AG04450 (cell line): ENCODE results near the gene RETREG2. TPM values are rescaled to one million over a fixed set of nuclear protein-coding genes. Genes with fewer than 3 reads are reported as not detected.

Experiments used
- CTCF ChIA-PET: fragments of 300-600, 350-600 bp; formaldehyde crosslinking; extraction: SDS; loops from one replicate; lab custom pipeline; 2022; ENCODE audit warnings: antibody characterized with exemption, inconsistent platforms; lab: Charles Lee
- POLR2A ChIA-PET: fragments of 350-600 bp; formaldehyde crosslinking; extraction: SDS; loops from one replicate; lab custom pipeline; 2021; ENCODE audit warnings: antibody characterized with exemption, inconsistent platforms; lab: Yijun Ruan, JAX
- DNase-seq: peaks from one replicate; pipeline ENCODE4 v3.0.0-alpha.2; 2011; ENCODE audit warnings: low read depth, low spot score
- H3K27ac ChIP-seq: one replicate; pipeline ENCODE4 v1.5.1; 2012; ENCODE audit warnings: low read depth, low read length, control low read depth
- H3K27me3 ChIP-seq: one replicate; pipeline ENCODE4 v1.6.0; 2012; ENCODE audit warnings: low read length; ENCODE audit not compliant: control insufficient read depth, insufficient read depth
- H3K4me3 ChIP-seq: 2 replicates; pipeline ENCODE4 v1.5.1; 2011; ENCODE audit warnings: mild to moderate bottlenecking, low read depth, low read length, control low read depth
- H3K9me3 ChIP-seq: 2 replicates; pipeline ENCODE4 v1.5.1; 2012; ENCODE audit warnings: low read length; ENCODE audit not compliant: control insufficient read depth, insufficient read depth
- polyA plus RNA-seq: library from polyadenylated mRNA; depleted of rRNA; stranded (reverse); fragments of >200 nt; gene quantifications from 2 replicates; pipeline ENCODE4 v1.2.3, GENCODE V29; 2011
- TF ChIP-seq, protein P1 (sequence below): IDR thresholded peaks from 2 replicates; pipeline ENCODE4 v1.5.1; 2011; ENCODE audit warnings: low read depth, low read length, control low read depth, inconsistent platforms

RETREG2 gene
- polyA plus RNA-seq, 1 experiment = 71.7 TPM

- Histone ChIP-seq H3K27me3 (no peaks in the 10 kb centered on the region), H3K9me3 (no peaks in the 10 kb centered on the region; the same call in 1 of the 2 replicates), H3K4me3 (peak within 1 kb of the TSS; percentile 89), H3K27ac (peak within 1 kb of the TSS; percentile 90)
- DNase-seq = peak; percentile 82
- TF ChIP-seq, protein P1, sequence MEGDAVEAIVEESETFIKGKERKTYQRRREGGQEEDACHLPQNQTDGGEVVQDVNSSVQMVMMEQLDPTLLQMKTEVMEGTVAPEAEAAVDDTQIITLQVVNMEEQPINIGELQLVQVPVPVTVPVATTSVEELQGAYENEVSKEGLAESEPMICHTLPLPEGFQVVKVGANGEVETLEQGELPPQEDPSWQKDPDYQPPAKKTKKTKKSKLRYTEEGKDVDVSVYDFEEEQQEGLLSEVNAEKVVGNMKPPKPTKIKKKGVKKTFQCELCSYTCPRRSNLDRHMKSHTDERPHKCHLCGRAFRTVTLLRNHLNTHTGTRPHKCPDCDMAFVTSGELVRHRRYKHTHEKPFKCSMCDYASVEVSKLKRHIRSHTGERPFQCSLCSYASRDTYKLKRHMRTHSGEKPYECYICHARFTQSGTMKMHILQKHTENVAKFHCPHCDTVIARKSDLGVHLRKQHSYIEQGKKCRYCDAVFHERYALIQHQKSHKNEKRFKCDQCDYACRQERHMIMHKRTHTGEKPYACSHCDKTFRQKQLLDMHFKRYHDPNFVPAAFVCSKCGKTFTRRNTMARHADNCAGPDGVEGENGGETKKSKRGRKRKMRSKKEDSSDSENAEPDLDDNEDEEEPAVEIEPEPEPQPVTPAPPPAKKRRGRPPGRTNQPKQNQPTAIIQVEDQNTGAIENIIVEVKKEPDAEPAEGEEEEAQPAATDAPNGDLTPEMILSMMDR = peak; percentile 98
- ChIA-PET POLR2A (no interaction called here), CTCF (interaction anchor here (0.8 to 13.1 kb wide), 38 partner anchors 9 to 370 kb away, joined by 3 to 250 read pairs (median 4); partner anchors contain the start of genes ANKZF1, ATG9A, CNPPD1 and DNAJB2)
Observed at GRCh38 chr2:219160186-219161017, 17.7 kb upstream of the RETREG2 start, which contains the start of gene NHEJ1. Gene NHEJ1, minus strand, starts transcription at chr2:219160815. Its CDS starts 2,453 bp downstream, at chr2:219158362.

DNA sequence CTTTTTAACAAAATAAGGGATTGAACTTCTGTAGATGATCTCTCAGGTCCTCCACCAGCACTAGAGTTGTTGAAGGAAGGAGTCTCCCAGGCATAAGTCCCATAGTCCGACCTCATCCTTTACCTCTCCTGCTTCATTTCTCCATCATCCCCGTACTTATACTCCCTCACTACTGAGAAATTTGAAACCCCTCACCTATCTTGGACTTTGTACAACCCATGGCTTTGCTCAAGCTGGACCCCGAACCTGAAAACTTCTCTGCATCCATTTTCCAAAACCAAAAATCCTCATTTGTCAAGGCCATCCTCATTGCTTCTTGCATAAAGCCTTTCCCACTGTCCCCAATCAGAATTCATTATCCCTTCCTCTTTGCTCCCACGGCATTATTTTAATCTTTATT is 17.0 kb upstream of the RETREG2 start:
- H3K27me3 ChIP-seq = no peaks in the 10 kb centered on the region
- POLR2A ChIA-PET = no interaction called here
- peak overlapping the region; percentile 24 for H3K27ac ChIP-seq
- H3K9me3 ChIP-seq = no peaks in the 10 kb centered on the region; the same call in 1 of the 2 replicates
- H3K4me3 ChIP-seq = peak overlapping the region; percentile 89
- TF ChIP-seq, protein P1 = no peak
- CTCF ChIA-PET = interaction anchor here (3.8 to 6.3 kb wide), 2 partner anchors 10 to 136 kb away, joined by 40 to 131 read pairs; partner anchors contain the start of gene SLC23A3
- no peak for DNase-seq

DNA sequence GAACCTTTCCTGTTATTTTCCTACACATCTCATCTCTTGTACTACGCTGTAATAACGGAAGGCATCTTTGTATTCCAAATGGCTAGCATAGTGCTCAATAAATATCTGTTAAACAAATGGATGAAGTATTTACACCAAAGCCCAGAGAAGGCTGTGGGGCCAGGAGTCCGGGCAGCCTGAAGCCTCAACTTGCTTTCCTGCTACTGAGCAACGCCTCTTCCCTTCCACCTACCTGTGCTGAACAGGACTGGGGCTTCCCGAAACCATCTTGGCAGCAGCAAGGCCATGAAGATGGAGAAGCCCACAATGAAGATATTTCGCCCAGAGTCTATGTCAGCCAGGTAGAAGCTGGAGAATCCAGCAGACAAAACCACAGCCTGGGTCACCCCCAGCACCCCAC is 14.9 kb upstream of the RETREG2 start:
- POLR2A ChIA-PET = no interaction called here
- no peaks in the 10 kb centered on the region; the same call in 1 of the 2 replicates for H3K9me3 ChIP-seq
- no peak for DNase-seq
- TF ChIP-seq, protein P1 = no peak
- no peaks in the 10 kb centered on the region for H3K27me3 ChIP-seq
- CTCF ChIA-PET = interaction anchor here (1.0 to 1.8 kb wide), 2 partner anchors 8 to 132 kb away, joined by 4 to 7 read pairs; no protein-coding TSS in a partner anchor
- no peak overlapping the region for H3K27ac ChIP-seq
- no peak overlapping the region for H3K4me3 ChIP-seq

DNA sequence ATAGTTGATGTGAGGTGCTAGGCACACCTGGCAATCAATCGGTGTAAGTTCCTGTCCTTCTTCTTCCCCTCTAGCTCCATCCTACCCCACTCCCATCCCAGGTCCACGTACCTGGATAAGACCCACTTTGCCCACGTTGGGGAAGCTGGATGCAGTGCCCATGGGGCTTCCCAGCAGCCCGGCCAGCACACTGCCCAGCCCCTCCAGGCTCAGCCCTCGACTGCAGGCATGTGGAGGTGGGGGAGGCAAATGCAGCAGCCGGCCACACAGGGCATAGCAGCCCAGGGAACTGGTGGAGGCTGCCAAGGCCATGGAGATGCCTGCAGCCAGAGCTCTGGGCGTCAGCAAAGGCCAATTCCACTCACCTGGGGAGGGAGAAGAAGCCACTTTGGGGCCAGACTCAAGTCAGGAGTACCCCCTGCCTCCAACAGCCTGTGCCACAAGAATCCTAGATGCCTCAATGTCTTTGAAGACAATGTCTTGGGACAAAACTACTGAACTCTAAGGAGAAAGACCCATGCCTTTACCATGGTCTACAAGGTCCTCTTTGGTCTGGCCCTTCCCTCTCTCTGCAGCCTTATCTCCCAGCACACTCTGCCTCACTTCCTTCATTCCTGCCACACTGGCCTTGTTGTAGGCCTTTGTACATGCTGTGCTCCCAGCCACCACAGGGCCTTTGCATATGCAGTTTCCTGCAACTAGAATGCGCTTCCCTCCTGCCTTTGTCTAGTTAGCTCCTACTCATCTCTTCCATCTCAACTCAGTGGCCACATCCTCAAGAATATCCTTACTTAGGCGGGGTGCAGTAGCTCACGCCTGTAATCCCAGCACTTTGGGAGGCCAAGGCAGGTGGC is 12.8 kb upstream of the RETREG2 start:
- no peaks in the 10 kb centered on the region for H3K27me3 ChIP-seq
- POLR2A ChIA-PET = no interaction called here
- no peak overlapping the region for H3K4me3 ChIP-seq
- CTCF ChIA-PET = interaction anchor here (1.2 to 2.0 kb wide), 5 partner anchors 10 to 130 kb away, joined by 3 to 9 read pairs (median 5); no protein-coding TSS in a partner anchor
- no peak overlapping the region for H3K27ac ChIP-seq
- TF ChIP-seq, protein P1 = no peak
- DNase-seq = no peak
- no peaks in the 10 kb centered on the region; the same call in 1 of the 2 replicates for H3K9me3 ChIP-seq
